HG03457 (cell line): Measurements from ENCODE around the gene PYM1.

Experiments used
- ATAC-seq: cut with Tn5 transposase; IDR thresholded peaks from one replicate; pipeline ENCODE4 v1.9.1; 2021; ENCODE audit warnings: moderate number of reproducible peaks; ENCODE audit not compliant: unreplicated experiment

The PYM1 gene

GRCh38 chr12:55927588-55928502 lies at the start of gene PYM1:
TSS of gene PYM1 (minus strand) at chr12:55927894. CDS start at chr12:55927761, 133 bp downstream.
- ATAC-seq = peak; percentile 28

- peak; percentile 3 for ATAC-seq
These were observed 46.6 kb upstream of the PYM1 start for GRCh38 chr12:55974308-55974730.

GRCh38 chr12:55973599-55974307 lies 46.1 kb upstream of the PYM1 start, which contains the start of gene RAB5B:
TSS of gene RAB5B (plus strand) at chr12:55974078. CDS start at chr12:55986961, 12,883 bp downstream.
- ATAC-seq = peak; percentile 90

GRCh38 chr12:55972911-55973598 lies 45.4 kb upstream of the PYM1 start:
- no peak for ATAC-seq

GRCh38 chr12:55972456-55972855 lies 44.8 kb upstream of the PYM1 start:
- ATAC-seq = no peak

- no peak for ATAC-seq
These were observed 44.3 kb upstream of the PYM1 start for GRCh38 chr12:55972042-55972441.

- no peak for ATAC-seq
These were observed 43.1 kb upstream of the PYM1 start for GRCh38 chr12:55970775-55971174.

GRCh38 chr12:55969356-55969755 lies 41.7 kb upstream of the PYM1 start:
- ATAC-seq = no peak

GRCh38 chr12:55966408-55967281 lies 39.0 kb upstream of the PYM1 start, which contains the start of gene CDK2:
TSS of gene CDK2 (plus strand) at chr12:55966830. CDS start at chr12:55967009, 179 bp downstream.
- peak; percentile 78 for ATAC-seq

- ATAC-seq = no peak
These were observed 38.3 kb upstream of the PYM1 start, which contains the start of gene PMEL for GRCh38 chr12:55965941-55966407. TSS of gene PMEL (minus strand) at chr12:55966042. CDS start at chr12:55966011, 31 bp downstream.

- ATAC-seq = no peak
These were observed 37.5 kb upstream of the PYM1 start for GRCh38 chr12:55965240-55965639.

GRCh38 chr12:55963760-55964159 lies 36.1 kb upstream of the PYM1 start:
- no peak for ATAC-seq

- no peak for ATAC-seq
These were observed 29.6 kb upstream of the PYM1 start for GRCh38 chr12:55957106-55957859.

GRCh38 chr12:55955800-55956508 lies 28.3 kb upstream of the PYM1 start:
- ATAC-seq = no peak

- ATAC-seq = no peak
These were observed 27.6 kb upstream of the PYM1 start for GRCh38 chr12:55955344-55955743.

- no peak for ATAC-seq
These were observed 18.9 kb upstream of the PYM1 start for GRCh38 chr12:55946553-55946952.

GRCh38 chr12:55942577-55943136 lies 15.0 kb upstream of the PYM1 start:
- ATAC-seq = no peak

- no peak for ATAC-seq
These were observed 14.4 kb upstream of the PYM1 start for GRCh38 chr12:55942055-55942454.
